Activated T-cell treated with anti-CD3 and anti-CD28 coated beads, Interleukin-2, amount 50 U/mL, for 72 hours (primary cell): ENCODE measurements around the gene ADAM19. TPM values are rescaled to one million over a fixed set of nuclear protein-coding genes. Genes with fewer than 3 reads are reported as not detected.

Experiments
- ATAC-seq, 2 donors: fragments of 150-1000 bp; cut with Tn5 transposase; replicated peaks in 1 of 2; 2 replicates each; pipeline ENCODE4 v1.10.0; 2021; ENCODE audit warnings: moderate library complexity in 2 of 2, mild to moderate bottlenecking in 1 of 2
- DNase-seq, 2 donors: peaks; one replicate each; pipeline ENCODE4 v3.0.0; 2021 to 2022; ENCODE audit warnings: mixed read lengths in 1 of 2
- H3K27ac Mint-ChIP-seq: one replicate; pipeline ENCODE4 v1.8.0; 2022; ENCODE audit warnings: mild to moderate bottlenecking, moderate library complexity, mixed read lengths
- H3K27me3 Mint-ChIP-seq: one replicate; pipeline ENCODE4 v1.8.0; 2022; ENCODE audit warnings: low read depth, mixed read lengths
- H3K36me3 Mint-ChIP-seq, 2 donors: one replicate each; pipeline ENCODE4 v1.8.0; 2022; ENCODE audit warnings: mixed read lengths in 2 of 2, mild to moderate bottlenecking in 1 of 2; ENCODE audit not compliant: insufficient read depth in 2 of 2
- H3K4me1 Mint-ChIP-seq: one replicate; pipeline ENCODE4 v1.8.0; 2022; ENCODE audit warnings: low read depth, mixed read lengths
- H3K4me3 Mint-ChIP-seq, 2 donors: one replicate each; pipeline ENCODE4 v1.8.0; 2022; ENCODE audit warnings: mild to moderate bottlenecking in 2 of 2, mixed read lengths in 2 of 2, moderate library complexity in 2 of 2
- H3K9me3 Mint-ChIP-seq, 2 donors: one replicate each; pipeline ENCODE4 v1.8.0; 2022; ENCODE audit warnings: mixed read lengths in 2 of 2
- total RNA-seq, 2 donors: library from RNA; stranded (reverse); gene quantifications; one replicate each; pipeline ENCODE4 v1.2.3, GENCODE V29; 2022

The ADAM19 gene
- total RNA-seq, result 100 to 1,000 TPM in 1 of 2 donors, 10 to 100 TPM in 1; 50.2 to 127 TPM

GRCh38 chr5:157575381-157576020, at the start of gene ADAM19:
Gene ADAM19, minus strand, starts transcription at chr5:157575775. Its CDS starts 79 bp downstream, at chr5:157575696.
- Mint-ChIP-seq H3K9me3 (no peaks in the 10 kb centered on the region), H3K36me3 (peaks cover 8 to 10% of the 10 kb centered on the region in 2 donors), H3K4me1 (peaks cover 46% of the 10 kb centered on the region), H3K4me3 (peak within 1 kb of the TSS; percentile 91 to 95), H3K27ac (peak within 1 kb of the TSS; percentile 67), H3K27me3 (peaks cover 11% of the 10 kb centered on the region)
- peak; percentile 79 to 82 for ATAC-seq
- DNase-seq, result peak; percentile 55 to 73

GRCh38 chr5:157624144-157624543, 48.6 kb upstream of the ADAM19 start:
- H3K27me3 Mint-ChIP-seq, result no peaks in the 10 kb centered on the region
- H3K27ac Mint-ChIP-seq, result peak overlapping the region; percentile 17
- ATAC-seq, result no peak
- no peak for DNase-seq
- peaks cover 8 to 12% of the 10 kb centered on the region in 2 donors for H3K36me3 Mint-ChIP-seq
- H3K4me1 Mint-ChIP-seq, result peaks cover 7% of the 10 kb centered on the region
- no peak overlapping the region for H3K4me3 Mint-ChIP-seq
- H3K9me3 Mint-ChIP-seq, result peaks cover 4 to 5% of the 10 kb centered on the region in 2 donors

- Mint-ChIP-seq H3K9me3 (peaks cover 4 to 5% of the 10 kb centered on the region in 2 donors), H3K4me1 (peaks cover 7% of the 10 kb centered on the region), H3K36me3 (peaks cover 8 to 12% of the 10 kb centered on the region in 2 donors), H3K27ac (no peak overlapping the region), H3K4me3 (no peak overlapping the region), H3K27me3 (no peaks in the 10 kb centered on the region)
- ATAC-seq (no peak), DNase-seq (no peak)
Observed at GRCh38 chr5:157620776-157621175, 45.2 kb upstream of the ADAM19 start.

- ATAC-seq, result no peak
- Mint-ChIP-seq H3K27ac (no peak overlapping the region), H3K9me3 (peaks cover 4 to 5% of the 10 kb centered on the region in 2 donors)
Observed at GRCh38 chr5:157618191-157618765, 42.7 kb upstream of the ADAM19 start.

GRCh38 chr5:157616785-157617184, 41.2 kb upstream of the ADAM19 start:
- ATAC-seq, result no peak
- Mint-ChIP-seq H3K27me3 (no peaks in the 10 kb centered on the region), H3K4me3 (no peak overlapping the region), H3K4me1 (peaks cover 25% of the 10 kb centered on the region), H3K9me3 (peaks cover 2 to 5% of the 10 kb centered on the region in 2 donors), H3K27ac (no peak overlapping the region), H3K36me3 (peaks cover 5 to 8% of the 10 kb centered on the region in 2 donors)
- no peak for DNase-seq

More at GRCh38 chr5:157618191-157618765, 42.7 kb upstream of the ADAM19 start:
- no peaks in the 10 kb centered on the region for H3K27me3 Mint-ChIP-seq
- no peak for DNase-seq
- H3K4me3 Mint-ChIP-seq, result no peak overlapping the region
- peaks cover 8 to 12% of the 10 kb centered on the region in 2 donors for H3K36me3 Mint-ChIP-seq
- peaks cover 12% of the 10 kb centered on the region for H3K4me1 Mint-ChIP-seq

- H3K4me1 Mint-ChIP-seq, result peaks cover 41% of the 10 kb centered on the region
- H3K36me3 Mint-ChIP-seq, result no peaks in the 10 kb centered on the region
- no peaks in the 10 kb centered on the region for H3K9me3 Mint-ChIP-seq
- DNase-seq, result no peak
- no peaks in the 10 kb centered on the region for H3K27me3 Mint-ChIP-seq
- peak overlapping the region; percentile 93 for H3K27ac Mint-ChIP-seq
- peak overlapping the region; percentile 62 to 89 for H3K4me3 Mint-ChIP-seq
- ATAC-seq, result peak; percentile 32 to 58
Observed at GRCh38 chr5:157613385-157614245, 38.0 kb upstream of the ADAM19 start.

GRCh38 chr5:157612581-157612980, 37.0 kb upstream of the ADAM19 start:
- no peak for DNase-seq
- ATAC-seq, result no peak
- peak overlapping the region; percentile 93 for H3K27ac Mint-ChIP-seq
- H3K27me3 Mint-ChIP-seq, result no peaks in the 10 kb centered on the region
- peaks cover 0 to 1% of the 10 kb centered on the region in 2 donors for H3K36me3 Mint-ChIP-seq
- peaks cover 52% of the 10 kb centered on the region for H3K4me1 Mint-ChIP-seq
- H3K4me3 Mint-ChIP-seq, result peak overlapping the region; percentile 37 to 89
- H3K9me3 Mint-ChIP-seq, result no peaks in the 10 kb centered on the region

- Mint-ChIP-seq H3K36me3 (peaks cover 0 to 1% of the 10 kb centered on the region in 2 donors), H3K4me3 (peak overlapping the region in 1 of 2 donors; percentile 5), H3K9me3 (no peaks in the 10 kb centered on the region), H3K27me3 (no peaks in the 10 kb centered on the region), H3K27ac (peak overlapping the region; percentile 15), H3K4me1 (peaks cover 59% of the 10 kb centered on the region)
- ATAC-seq (peak; percentile 16 to 40), DNase-seq (no peak)
Observed at GRCh38 chr5:157611571-157612476, 36.2 kb upstream of the ADAM19 start.

- no peak for DNase-seq
- Mint-ChIP-seq H3K4me1 (peaks cover 65% of the 10 kb centered on the region), H3K27ac (peak overlapping the region; percentile 8), H3K9me3 (no peaks in the 10 kb centered on the region), H3K27me3 (no peaks in the 10 kb centered on the region), H3K36me3 (peaks cover 0 to 1% of the 10 kb centered on the region in 2 donors), H3K4me3 (peak overlapping the region in 1 of 2 donors; percentile 48)
- ATAC-seq, result no peak
Observed at GRCh38 chr5:157610990-157611389, 35.4 kb upstream of the ADAM19 start.

- H3K9me3 Mint-ChIP-seq, result no peaks in the 10 kb centered on the region
- H3K4me1 Mint-ChIP-seq, result peaks cover 73% of the 10 kb centered on the region
- H3K27ac Mint-ChIP-seq, result no peak overlapping the region
- no peak overlapping the region for H3K4me3 Mint-ChIP-seq
- no peak for ATAC-seq
- peaks cover 0 to 1% of the 10 kb centered on the region in 2 donors for H3K36me3 Mint-ChIP-seq
- no peaks in the 10 kb centered on the region for H3K27me3 Mint-ChIP-seq
- no peak for DNase-seq
Observed at GRCh38 chr5:157608972-157609565, 33.5 kb upstream of the ADAM19 start.

GRCh38 chr5:157607371-157608161, 32.0 kb upstream of the ADAM19 start:
- DNase-seq (peak; percentile 66 to 72), ATAC-seq (peak; percentile 60 to 64)
- Mint-ChIP-seq H3K36me3 (peaks cover 0 to 1% of the 10 kb centered on the region in 2 donors), H3K27me3 (no peaks in the 10 kb centered on the region), H3K4me3 (peak overlapping the region; percentile 67 to 76), H3K9me3 (no peaks in the 10 kb centered on the region), H3K27ac (peak overlapping the region; percentile 60), H3K4me1 (peaks cover 73% of the 10 kb centered on the region)
